GM18870 (cell line): ENCODE results near the gene MICAL2.

ENCODE experiments used
- ATAC-seq: cut with Tn5 transposase; IDR thresholded peaks from one replicate; pipeline ENCODE4 v1.9.1; 2021; ENCODE audit warnings: moderate library complexity; ENCODE audit not compliant: unreplicated experiment

The MICAL2 gene

DNA sequence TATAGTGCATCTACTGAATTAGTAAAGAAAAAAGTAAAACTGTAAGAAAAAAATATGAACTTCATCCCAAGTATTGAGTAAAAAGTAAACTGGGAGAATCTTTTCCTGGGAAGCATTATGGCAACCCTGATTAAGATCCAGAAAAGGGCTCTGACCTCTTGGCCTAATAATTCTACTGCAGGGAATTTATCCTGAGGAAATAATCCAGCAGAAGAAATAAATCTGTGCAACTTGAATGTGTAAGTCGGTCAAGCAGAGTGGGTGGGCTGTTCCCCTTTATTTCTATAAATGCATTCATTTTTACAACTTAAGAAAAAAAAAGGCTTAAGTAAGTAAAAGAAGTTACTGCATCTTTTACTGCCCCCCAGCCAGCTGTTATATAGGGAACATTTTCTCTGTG is 155.7 kb downstream of the MICAL2 start:
- no peak for ATAC-seq

DNA sequence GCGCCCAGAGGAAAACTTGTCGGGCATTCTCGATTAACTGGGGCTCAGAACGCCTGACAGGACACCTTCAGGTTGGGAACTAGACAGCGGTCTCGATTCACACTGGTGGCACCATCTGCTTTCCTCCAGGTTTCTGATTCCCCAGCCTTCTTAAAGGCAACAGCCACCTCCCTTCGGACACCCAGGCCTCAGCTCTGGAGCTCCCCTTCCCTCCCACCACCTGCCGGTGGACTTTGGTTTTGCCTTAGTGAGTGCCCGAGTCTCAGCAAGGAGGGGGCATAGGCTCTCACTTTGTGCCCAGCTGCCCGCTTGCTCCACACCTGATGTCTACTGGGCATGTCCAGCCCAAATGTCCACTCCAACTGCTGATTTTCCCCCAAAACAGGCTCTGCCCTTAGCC is 156.6 kb downstream of the MICAL2 start:
- no peak for ATAC-seq

DNA sequence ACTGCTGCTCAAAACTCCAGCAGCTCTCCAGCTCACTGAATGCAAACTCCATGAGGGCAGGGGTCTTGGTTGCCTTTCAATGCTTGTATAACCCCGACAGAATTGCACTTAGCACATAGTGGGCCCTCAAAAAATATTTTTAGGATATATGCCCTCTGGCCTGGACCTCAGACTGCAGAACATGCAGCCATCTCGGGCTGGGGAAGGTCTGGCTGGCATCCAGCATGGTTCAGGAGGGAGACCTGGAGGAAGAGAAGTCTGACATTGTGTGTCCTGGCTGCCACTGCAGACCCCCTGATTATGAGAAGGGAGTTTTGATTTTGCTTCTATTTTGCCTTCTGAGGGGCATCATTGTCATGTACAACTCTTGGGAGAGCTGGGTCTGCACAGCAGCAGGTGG is 157.5 kb downstream of the MICAL2 start:
- ATAC-seq, result no peak

DNA sequence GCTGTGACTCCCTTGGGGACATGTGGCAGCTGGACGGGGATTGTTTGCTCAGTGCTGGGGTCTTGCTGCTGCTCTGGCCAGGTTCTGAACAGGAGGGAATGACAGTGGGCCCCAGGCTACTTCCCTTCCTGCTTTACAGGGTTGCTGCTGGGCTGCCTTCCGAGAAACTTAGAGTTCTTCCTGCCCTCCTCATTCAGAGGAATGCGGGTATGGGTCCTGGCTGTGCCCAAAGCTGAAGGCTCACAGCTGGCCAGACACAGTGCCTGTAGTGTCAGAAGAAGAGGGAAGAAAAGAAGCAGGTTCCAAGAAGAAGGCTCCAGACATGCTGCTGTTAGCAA is 158.7 kb downstream of the MICAL2 start:
- ATAC-seq, result no peak

DNA sequence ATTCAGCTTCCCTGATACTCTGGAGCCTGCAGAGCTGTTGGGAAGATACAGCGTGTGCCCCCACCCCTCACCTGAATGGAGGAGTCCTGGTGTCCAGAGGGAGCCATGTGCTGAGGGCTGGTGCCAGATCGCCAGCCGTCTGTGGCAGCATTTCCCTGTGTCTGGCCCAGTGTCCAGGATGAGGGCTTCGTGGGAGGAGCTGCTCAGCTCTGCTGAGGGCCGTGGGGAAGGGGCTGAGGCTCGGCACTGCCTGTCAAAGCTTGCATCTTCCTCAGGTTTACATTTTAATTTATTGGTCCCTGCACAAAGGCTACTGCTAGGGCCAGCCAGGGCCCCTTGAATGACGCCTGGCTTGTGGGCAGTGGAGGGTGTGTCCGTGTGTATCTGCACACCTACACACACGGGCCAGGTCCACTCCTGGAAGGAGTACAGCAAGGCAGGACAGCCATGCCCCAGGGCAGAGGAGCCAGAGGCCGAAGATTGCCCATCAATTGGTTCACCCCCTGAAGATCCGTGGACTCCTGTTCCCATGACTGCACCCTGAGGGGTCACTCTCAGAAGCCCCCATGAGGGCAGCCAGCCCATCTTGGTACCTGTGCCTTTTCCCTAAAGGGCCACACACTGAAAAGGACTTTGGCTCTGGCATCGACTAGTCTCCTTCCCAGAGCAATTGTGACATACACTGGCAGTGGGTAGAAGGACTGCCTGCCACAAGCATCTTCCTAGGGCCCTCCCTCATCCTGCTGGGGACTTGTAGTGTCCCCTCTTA is 159.2 kb downstream of the MICAL2 start:
- no peak for ATAC-seq

DNA sequence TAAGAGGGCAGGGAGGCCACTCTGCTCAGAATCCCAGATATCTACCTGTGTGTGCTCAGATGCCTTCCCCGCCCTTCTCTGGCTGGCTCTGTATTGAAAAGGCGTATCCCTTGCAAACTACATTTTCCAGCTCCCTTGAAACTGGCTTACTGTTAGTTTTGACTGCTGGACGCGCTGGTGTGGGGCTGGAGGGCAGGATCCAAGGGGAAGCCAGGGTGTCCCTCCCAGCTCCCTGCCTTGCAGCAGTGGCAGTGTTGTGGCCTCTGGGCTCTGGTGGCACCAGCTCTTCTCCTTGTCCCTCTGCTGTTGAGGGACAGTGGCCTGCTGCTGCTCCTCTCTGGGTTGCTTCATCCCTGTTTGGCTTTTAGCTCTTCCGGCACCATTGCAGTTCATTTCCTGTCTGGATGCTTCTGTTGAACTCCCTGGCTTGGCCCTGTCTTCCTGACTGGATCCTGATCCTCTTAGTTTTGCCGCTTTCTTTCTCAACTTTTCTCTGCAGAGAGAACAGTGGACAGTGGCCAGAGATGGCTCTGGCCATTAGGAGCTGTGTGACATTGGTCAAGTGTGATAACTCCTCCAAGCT is 159.9 kb downstream of the MICAL2 start:
- no peak for ATAC-seq

DNA sequence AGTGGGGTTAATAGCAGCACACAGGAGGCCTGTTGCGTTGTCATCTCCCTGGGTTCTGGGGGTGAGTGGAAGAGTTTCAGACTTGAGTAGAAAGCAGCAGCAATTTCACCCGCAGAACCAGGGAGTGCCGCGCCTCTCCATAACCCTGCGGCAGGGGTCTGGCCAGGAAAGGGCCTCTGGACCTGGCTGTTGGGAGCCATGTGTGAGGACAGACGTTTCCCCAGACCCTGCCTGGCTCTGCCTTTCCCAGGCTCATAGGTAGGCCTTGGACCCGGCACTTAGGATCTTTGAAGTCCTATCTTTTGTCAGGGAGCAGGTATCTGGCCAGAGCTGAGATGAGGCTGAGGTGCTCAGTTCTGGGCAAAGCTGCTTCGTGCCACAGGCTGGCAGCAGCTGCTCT is 160.4 kb downstream of the MICAL2 start:
- no peak for ATAC-seq

DNA sequence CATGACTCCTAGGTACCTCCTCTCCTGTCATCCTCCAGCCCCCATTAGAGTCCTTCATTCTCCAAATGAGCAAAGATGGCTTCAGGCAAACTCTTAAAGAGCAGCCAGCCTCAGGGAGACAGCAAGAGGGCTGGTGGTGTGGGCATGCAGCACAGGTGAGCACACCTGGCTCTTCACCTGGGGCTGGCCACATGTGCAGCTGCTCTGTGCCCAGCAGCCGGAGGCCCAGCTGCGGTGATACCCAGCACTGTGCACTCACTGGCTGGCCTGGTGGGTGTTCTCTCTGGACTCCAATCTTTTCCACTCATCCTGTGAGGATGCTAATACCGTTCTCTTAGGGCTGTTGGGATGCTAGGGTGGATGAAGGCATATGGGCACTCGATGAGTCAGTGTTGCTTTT is 160.9 kb downstream of the MICAL2 start:
- no peak for ATAC-seq

DNA sequence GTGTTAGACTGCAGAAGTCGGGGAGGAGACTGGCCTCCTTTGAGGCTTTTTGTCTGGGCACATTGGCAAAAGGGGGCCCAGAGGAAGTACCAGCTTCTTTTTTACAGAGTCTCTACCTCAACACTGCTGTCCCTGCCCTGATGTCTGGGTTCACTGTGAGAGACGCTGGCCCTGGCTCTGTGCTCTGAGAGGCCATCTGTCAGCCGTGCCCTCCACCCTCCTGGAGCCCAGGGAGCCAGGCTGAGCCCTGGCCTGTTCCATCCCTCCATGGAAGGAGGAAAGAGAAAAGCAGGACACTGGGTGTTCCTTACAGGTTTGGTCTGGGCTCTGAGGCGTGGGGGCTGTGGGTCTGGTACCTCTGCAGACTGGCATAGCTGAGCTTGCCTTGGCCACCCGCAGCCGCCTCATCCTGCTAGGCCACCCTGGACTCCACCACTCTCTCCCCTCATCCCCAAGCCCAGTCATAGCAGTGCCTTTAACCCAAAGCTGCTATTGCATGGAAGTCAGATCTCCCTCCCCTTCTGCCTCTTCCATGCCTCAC is 161.5 kb downstream of the MICAL2 start:
- no peak for ATAC-seq

DNA sequence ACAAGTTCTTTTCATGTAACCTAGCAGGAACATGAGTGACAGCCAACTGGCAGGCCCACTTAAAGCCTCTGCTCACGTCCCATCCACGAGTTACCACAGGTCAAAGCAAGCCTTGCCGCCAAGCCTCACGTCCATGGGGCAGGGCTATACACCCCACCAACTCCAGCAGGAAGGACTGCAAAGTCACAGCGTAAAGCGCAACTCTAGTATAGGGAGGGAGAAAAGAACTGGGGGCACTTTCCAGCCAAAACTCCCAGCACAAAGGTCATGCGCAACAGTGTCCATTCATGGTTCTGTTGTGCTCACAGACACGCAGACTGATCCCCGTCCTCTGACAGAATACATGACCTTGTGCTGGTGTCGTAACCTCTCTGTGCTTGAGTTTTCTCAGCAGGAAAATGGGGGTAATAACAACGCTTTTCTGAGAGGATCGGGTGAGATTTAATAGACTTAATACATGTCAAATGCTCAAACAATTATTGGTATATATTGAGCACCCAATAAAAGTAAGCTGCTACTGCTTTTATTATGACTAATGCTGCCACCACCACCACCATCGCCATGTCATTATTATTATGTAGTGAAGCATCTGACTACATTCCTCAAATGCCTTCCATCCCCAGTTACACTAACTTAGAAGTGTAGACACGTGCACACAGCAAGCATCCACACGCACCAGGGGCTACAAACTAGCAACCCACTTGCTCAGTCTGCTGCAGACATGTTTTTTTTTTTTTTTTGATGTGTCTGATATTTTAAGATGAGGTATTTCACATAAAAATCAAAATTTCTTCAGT is 162.6 kb downstream of the MICAL2 start:
- no peak for ATAC-seq

DNA sequence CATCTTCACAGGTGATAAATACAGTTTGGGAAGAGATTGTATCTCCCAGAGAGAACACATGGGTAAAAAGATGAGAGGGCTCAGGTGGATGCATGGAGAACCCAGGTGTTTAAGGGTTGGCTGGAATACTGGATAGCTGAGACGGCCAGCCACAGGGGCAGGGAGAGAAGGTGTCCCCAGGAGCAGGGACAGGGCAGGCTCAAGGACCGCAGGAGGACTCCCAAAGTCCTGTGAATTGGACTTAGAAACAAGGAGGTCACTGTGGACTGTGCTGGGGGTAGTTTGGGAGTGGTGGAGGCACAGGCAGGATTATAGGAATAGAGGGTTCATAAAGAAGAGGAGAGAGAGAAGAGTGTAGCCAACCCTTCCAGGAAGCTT is 163.2 kb downstream of the MICAL2 start:
- ATAC-seq, result no peak

DNA sequence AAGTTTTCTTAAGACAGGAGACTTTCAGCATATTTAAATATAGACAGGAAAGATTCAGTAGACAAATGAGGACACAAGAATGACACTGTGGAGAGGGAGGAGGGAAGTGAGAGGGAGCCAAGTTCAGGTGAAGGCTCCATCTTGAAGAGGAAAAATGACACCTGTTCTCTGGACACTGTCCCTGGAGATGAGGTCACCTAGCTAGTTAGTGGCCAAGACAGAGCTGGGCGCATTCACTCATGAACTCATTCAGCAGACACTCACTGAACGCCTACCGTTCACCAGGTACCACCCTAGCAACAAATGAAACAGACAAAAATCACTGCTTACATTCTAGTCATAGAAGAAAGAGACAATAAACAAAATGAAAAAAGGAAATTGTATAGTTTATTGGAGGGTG is 163.7 kb downstream of the MICAL2 start:
- no peak for ATAC-seq

DNA sequence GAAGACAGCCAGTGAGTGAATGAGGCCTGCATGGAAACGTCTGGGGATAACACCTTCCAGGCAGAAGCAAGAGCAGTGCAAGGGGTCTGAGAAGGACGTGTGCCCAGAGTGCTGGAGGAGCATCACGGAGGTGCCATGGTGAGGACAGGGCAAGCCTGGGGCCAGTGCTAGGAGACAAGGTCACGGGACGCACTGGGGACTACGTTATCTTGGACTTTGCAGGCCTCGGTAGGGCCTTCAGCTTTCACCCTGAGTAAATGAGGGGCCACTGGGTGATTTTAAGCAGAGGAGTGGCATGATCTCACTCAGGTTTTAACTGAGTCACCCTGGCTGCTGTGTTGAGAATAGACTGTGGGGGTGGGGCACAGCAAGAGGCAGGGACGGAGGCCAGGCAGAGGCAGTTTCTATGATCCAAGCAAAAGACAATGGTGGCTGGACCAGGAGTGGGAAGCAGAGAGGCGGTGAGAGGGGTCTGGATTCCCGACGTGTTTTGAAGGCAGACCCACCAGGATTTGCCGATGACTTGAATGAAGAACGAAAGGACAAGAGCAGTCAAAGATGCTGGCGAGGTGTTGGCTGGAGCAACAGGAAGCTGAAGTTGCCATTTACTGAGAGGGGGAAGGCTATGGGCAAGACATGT is 164.3 kb downstream of the MICAL2 start:
- no peak for ATAC-seq

DNA sequence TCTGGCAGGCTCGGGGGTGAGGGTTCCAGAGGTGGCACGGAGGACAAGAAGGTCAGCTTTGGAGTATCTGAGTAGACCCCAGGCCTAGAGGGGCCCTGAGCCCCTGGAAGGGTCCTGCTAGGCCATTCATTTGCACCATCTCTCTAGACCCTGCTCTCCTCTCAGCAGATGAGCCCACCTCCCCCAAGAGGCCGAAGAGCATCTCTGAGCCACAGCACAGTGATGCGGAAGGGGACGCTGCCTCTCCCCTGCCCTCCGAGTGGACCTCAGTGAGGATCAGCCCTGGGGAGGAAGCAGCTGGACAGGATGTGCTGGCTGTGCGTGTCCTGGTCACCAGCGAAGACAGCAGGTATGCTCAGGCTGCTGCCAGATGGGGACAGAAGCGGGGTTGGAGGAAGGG is 165.4 kb downstream of the MICAL2 start:
- no peak for ATAC-seq

DNA sequence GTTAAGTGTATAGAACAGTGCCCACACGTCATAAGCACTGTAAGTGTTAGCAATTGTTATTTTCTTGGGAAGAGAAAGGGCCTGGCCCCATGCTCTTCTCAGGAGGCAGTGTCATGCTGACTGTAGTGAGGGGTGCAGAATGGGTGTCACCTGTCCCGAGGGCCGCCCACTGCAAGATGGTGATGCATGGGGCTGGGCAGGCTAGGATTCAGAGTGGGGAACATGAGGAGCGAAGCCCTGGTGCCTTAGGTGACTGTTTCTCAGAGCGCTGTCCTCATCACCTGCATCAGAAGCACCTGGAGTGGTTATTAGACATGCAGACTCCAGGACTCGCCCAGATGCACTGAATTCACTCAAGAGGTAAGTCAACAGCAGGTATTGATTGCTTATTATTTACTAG is 166.0 kb downstream of the MICAL2 start:
- ATAC-seq, result no peak

DNA sequence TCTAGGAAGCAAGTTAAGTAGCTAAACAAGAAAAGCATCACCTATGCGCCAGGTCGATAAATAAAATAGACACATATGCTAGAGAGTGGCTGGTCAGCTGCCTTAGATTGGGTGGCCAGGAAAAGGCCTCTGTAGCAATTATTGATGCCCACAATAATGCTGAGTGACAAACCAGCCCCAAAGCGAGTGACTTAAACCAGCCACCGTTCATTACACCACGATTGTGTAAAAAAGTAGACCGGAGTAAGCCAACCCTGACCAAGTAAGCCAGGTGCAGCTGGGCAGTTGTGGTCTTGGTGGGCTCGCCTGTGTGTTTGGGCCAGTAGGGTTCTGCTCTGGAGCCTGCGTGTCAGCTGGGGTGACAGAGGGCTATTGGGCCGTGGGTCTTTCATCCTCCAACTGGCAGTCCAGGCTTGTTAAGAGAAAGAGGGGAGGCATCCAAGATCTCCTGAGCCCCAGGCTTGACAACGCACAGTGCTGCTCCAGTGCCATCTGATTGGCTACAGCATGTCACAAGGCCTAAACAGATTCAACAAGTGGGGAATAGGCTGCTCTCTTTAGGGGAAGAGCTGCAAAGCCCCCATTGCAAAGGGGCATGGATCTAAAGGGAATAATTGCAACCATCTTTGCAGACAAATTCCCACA is 166.6 kb downstream of the MICAL2 start:
- ATAC-seq, result no peak

DNA sequence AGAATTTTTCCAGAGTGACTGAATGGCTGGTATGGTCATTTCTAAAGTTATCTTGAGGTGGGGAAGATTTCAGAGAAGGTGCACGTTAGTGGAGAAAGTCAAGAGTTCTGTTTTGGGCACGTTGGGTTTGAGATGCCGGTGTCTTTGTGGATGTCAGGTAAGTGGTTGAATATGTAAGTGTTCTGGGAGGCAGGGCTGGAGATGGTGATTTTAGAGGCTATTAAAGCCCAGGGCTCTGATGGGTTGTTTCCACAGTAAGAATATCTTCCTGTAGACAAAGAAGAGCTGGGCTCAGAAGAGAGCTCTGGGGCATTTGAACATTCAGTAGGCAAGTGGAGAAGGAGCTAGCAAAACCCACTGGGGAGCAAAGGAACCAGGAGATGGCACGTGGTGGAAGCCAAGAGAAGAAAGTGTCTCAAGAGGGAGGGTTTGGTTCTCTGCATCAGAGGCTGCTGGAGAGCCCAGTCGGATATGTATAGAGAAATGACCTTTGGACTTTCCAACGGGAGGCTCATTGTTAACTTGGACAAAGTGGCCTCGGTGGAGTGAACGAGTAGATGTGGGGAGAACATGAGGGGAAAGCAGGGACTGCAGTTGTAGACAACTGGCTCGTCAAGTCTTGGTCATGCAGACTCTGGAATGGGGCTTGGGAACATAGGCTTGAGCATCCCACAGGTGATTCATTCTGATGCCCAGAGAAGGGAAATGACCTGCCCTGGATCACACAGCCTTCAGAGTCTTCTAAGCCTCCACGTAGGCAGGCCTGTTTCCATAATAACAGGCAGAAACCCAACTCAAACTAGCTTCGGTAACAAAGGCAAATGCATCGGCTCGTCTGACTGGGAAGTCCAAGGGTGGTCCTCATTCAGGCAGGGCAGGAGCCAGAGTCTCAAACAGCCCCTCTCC is 168.6 kb downstream of the MICAL2 start:
- ATAC-seq, result no peak

DNA sequence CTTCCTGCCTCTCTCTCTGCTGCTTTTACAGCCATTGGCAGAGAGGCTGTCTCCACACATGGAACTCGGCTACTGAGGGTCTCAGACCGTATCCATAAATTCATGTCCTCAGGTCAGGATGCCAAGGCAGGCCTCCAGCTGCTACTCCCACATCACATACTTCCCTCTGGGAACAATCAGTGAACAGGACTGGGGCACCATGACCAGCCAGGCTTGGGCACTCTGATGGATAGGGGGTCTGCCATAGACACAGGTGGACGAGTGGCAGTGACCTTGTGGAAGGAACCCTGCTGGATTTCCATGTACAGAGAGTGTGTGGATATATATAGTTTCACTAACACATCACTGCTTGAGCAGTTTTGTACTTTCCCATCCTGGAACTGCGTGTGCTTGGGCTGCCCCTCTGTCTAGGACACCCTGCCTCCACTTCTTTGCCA is 169.3 kb downstream of the MICAL2 start:
- ATAC-seq, result no peak

DNA sequence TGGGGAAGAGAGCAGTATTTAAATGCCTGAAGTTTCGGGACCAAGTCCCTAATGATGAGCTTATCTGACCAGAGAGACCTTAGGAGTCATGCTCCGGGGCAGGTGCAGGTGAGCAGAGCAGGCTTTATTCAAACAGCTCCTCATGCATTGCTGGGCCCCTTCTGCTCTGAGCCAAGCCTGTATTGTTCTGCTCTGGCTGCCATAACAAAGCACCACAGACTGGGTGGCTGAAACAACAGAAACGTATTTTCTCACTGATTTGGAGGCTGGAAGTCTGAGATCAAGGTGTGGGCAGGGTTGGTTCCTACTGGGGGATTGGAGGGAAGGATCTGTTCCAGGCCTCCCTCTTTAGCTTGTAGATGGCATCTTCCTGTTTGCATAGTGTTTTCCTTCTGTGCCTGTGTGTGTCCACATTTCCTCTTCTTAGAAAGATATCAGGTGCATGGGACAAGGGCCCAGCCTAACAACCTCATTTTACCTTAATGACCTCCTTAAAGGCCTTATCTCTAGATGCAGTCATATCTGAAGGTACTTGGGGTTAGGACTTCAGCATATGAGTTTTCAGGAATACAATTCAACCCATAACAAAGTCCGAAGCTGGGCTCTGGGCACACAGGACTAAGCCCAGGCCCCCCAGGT is 169.9 kb downstream of the MICAL2 start:
- ATAC-seq, result no peak
